Common myeloid progenitor, CD34-positive (primary cell): Measurements from ENCODE around the gene FIBCD1.

Experiments used
- CTCF ChIA-PET: fragments of 350-600 bp; sonication (Branson Sonifier 250); formaldehyde crosslinking; loops from one replicate; lab custom pipeline; 2021; ENCODE audit warnings: antibody characterized with exemption; lab: Charles Lee
- POLR2A ChIA-PET: fragments of 350-600 bp; sonication (Branson Sonifier 250); formaldehyde crosslinking; loops from one replicate; lab custom pipeline; 2021; ENCODE audit warnings: antibody characterized with exemption; lab: Charles Lee
- DNase-seq, 3 donors: peaks; one replicate each; pipeline versions ENCODE4 v3.0.0 to v3.0.0-alpha.2; 2013
- H3K27ac ChIP-seq, 2 experiments: 1 replicate in 1 of 2; 2 replicates in 1 of 2; pipeline ENCODE4 v1.7.0; 2013; ENCODE audit warnings: inconsistent platforms in 2 of 2, low read length in 2 of 2, mild to moderate bottlenecking in 2 of 2, low read depth in 1 of 2, moderate library complexity in 1 of 2; ENCODE audit not compliant: severe bottlenecking in 2 of 2, insufficient read depth in 1 of 2, poor library complexity in 1 of 2
- H3K27me3 ChIP-seq, 5 experiments: replicated peaks in 2 of 5; 1 replicate in 3 of 5; 2 replicates in 2 of 5; pipeline versions ENCODE4 v1.6.1 to v1.7.0; 2013; ENCODE audit warnings: low read length in 4 of 5, mild to moderate bottlenecking in 2 of 5, moderate library complexity in 2 of 5, inconsistent platforms in 1 of 5; ENCODE audit not compliant: insufficient read depth in 5 of 5, control insufficient read depth in 4 of 5
- H3K36me3 ChIP-seq, 4 experiments: 1 replicate in 2 of 4; 2 replicates in 2 of 4; pipeline versions ENCODE4 v1.6.1 to v1.7.0; 2013; ENCODE audit warnings: low read length in 3 of 4, control low read depth in 1 of 4, mild to moderate bottlenecking in 1 of 4; ENCODE audit not compliant: control insufficient read depth in 4 of 4, insufficient read depth in 4 of 4
- H3K4me1 ChIP-seq, 4 experiments: 1 replicate in 3 of 4; 2 replicates in 1 of 4; pipeline versions ENCODE4 v1.6.1 to v1.7.1; 2013; ENCODE audit warnings: low read length in 3 of 4, mild to moderate bottlenecking in 3 of 4, control low read depth in 1 of 4, inconsistent platforms in 1 of 4, moderate library complexity in 1 of 4; ENCODE audit not compliant: control insufficient read depth in 4 of 4, insufficient read depth in 4 of 4; ENCODE audit errors: control extremely low read depth in 1 of 4
- H3K4me3 ChIP-seq, 7 experiments: 1 replicate in 4 of 7; 2 replicates in 3 of 7; pipeline versions ENCODE4 v1.5.1 to v1.7.0; 2013; ENCODE audit warnings: mild to moderate bottlenecking in 7 of 7, low read length in 6 of 7, moderate library complexity in 6 of 7, inconsistent platforms in 2 of 7, low read depth in 2 of 7, control low read depth in 1 of 7; ENCODE audit not compliant: insufficient read depth in 4 of 7, control insufficient read depth in 1 of 7; ENCODE audit errors: extremely low read depth in 1 of 7
- H3K9me3 ChIP-seq, 5 experiments: 1 replicate in 4 of 5; 2 replicates in 1 of 5; pipeline versions ENCODE4 v1.6.1 to v1.7.1; 2013; ENCODE audit warnings: low read length in 4 of 5, mild to moderate bottlenecking in 2 of 5, inconsistent platforms in 1 of 5, low read depth in 1 of 5, moderate library complexity in 1 of 5; ENCODE audit not compliant: control insufficient read depth in 4 of 5, insufficient read depth in 2 of 5; ENCODE audit errors: control extremely low read depth in 1 of 5
- WGBS: methylation state at CpG from one replicate; pipeline ENCODE4 v1.1.5; 2013; ENCODE audit not compliant: insufficient coverage; 5-methylcytosine and 5-hydroxymethylcytosine counted together

FIBCD1 gene

GRCh38 chr9:130970052-130970451, 31.0 kb upstream of the FIBCD1 start:
- CTCF ChIA-PET, result no interaction called here
- Histone ChIP-seq H3K36me3 (no peaks in the 10 kb centered on the region), H3K27me3 (peaks cover 0 to 13% (median 0%) of the 10 kb centered on the region in 5 experiments), H3K27ac (no peak overlapping the region), H3K4me3 (no peak overlapping the region), H3K9me3 (no peaks in the 10 kb centered on the region), H3K4me1 (no peaks in the 10 kb centered on the region)
- no peak for DNase-seq
- POLR2A ChIA-PET, result no interaction called here
- 88% methylated on average over 6 of the region's 12 CpGs for WGBS

- ChIA-PET CTCF (no interaction called here), POLR2A (no interaction called here)
- Histone ChIP-seq H3K4me3 (no peak overlapping the region), H3K27ac (no peak overlapping the region), H3K9me3 (peaks cover 0 to 4% (median 0%) of the 10 kb centered on the region in 5 experiments), H3K36me3 (no peaks in the 10 kb centered on the region), H3K4me1 (no peaks in the 10 kb centered on the region), H3K27me3 (no peaks in the 10 kb centered on the region)
- no peak for DNase-seq
- WGBS, result 93% methylated on average over 6 of the region's 7 CpGs
These were observed 26.6 kb upstream of the FIBCD1 start for GRCh38 chr9:130965680-130966079.

DNA sequence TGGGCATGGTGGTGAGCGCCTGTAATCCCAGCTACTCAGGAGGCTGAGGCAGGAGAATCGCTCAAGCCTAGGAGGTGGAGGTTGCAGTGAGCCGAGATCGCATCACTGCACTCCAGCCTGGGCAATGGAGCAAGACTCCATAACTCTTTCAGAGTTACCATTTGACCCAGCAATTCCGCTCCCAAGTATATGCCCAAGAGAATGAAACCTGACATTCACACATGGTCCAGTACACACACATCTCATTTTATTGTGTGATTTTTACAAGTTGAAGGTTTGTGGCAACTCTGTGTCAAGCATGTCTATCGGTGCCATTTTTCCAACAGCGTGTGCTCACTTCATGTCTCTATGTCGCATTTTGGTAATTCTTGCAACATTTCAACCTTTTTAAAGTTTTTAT, 24.9 kb upstream of the FIBCD1 start:
- POLR2A ChIA-PET, result interaction anchor here (1.2 kb wide), 1 partner anchor 12 kb away, joined by 3 read pairs; no protein-coding TSS in a partner anchor
- CTCF ChIA-PET, result no interaction called here
- Histone ChIP-seq H3K27ac (no peak overlapping the region), H3K9me3 (peaks cover 0 to 4% (median under 1%) of the 10 kb centered on the region in 5 experiments), H3K4me3 (no peak overlapping the region), H3K36me3 (no peaks in the 10 kb centered on the region), H3K27me3 (no peaks in the 10 kb centered on the region), H3K4me1 (no peaks in the 10 kb centered on the region)
- 100% methylated on average over 4 of the region's 8 CpGs for WGBS
- DNase-seq, result no peak

DNA sequence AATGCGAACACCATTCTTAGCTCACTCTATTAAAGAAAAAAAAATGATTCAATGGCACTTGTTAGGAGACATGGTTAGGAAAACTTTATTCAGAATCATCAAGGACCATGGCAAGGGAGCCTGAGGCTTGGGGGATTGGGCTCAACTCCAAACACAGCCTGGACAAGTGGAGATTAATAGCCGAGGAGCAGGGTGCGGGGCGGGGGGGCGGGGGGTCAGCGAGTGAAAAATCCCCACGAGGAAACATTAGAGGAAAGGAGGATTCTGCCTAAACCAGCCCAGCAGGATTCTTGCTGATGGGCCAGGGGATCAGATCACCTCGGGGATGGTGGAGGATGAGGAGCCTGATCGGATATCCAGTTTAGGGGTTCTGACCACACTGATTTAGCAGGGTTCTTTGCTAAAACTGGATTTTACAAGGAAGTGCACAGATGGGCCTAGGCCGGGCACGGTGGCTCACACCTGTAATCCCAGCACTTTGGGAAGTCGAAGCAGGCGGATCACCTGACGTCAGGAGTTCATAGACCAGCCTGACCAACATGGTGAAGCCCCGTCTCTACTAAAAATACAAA, 24.4 kb upstream of the FIBCD1 start:
- no peak for DNase-seq
- POLR2A ChIA-PET, result no interaction called here
- H3K9me3 ChIP-seq, result peaks cover 0 to 4% (median 2%) of the 10 kb centered on the region in 5 experiments
- H3K27me3 ChIP-seq, result no peaks in the 10 kb centered on the region
- CTCF ChIA-PET, result interaction anchor here (2.3 kb wide), 1 partner anchor 11 kb away, joined by 6 read pairs; no protein-coding TSS in a partner anchor
- no peak overlapping the region for H3K27ac ChIP-seq
- no peaks in the 10 kb centered on the region for H3K4me1 ChIP-seq
- 95% methylated on average over 12 of the region's 15 CpGs for WGBS
- no peaks in the 10 kb centered on the region for H3K36me3 ChIP-seq
- H3K4me3 ChIP-seq, result no peak overlapping the region

- POLR2A ChIA-PET, result no interaction called here
- Histone ChIP-seq H3K27me3 (peaks cover 0 to 1% (median 0%) of the 10 kb centered on the region in 5 experiments), H3K4me3 (no peak overlapping the region), H3K4me1 (no peaks in the 10 kb centered on the region), H3K27ac (no peak overlapping the region), H3K9me3 (peaks cover 0 to 4% (median 2%) of the 10 kb centered on the region in 5 experiments), H3K36me3 (no peaks in the 10 kb centered on the region)
- 75% methylated on average over 19 of the region's 22 CpGs for WGBS
- CTCF ChIA-PET, result interaction anchor here (0.5 to 2.3 kb wide), 3 partner anchors 12 to 231 kb away, joined by 3 to 6 read pairs (median 4); no protein-coding TSS in a partner anchor
- DNase-seq, result no peak
These were observed 23.6 kb upstream of the FIBCD1 start for GRCh38 chr9:130962418-130963316.

DNA sequence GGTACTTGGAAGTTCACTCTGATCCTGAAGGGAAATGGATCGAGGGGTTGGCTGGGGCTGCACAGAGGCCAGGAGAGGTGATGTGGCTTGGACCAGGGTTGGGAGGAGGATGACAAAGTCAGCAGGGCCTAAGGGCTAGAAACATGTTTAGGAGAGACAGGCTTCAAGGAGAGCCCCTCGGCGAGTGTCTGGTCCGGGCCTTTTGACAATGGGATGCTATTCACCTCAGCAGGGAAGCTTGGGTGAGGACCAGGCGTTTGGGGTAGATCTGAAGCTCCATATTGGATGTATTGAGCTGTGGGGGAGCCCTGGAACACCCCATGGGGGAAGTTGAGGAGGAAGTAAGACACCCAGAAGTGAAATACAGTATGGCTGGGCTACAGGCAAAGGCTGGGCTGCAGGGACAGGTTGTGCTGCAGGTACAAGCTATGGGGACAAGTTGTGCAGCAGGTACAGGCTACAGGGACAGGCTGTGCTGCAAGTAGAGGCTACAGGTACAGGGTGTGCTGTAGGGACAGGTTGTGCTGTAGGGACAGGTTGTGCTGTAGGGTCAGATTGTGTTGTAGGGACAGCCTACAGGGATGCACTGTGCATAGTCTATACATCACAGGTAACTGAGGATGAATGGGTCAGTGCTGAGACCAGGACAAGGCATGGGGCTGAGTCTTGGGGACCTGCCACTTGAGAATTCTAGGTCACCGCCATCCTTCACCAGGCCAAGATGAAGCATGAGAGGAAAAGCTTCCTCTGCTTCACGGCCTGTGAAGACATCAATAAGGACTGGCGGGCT, 22.7 kb upstream of the FIBCD1 start:
- H3K27me3 ChIP-seq, result peaks cover 0 to 4% (median 0%) of the 10 kb centered on the region in 5 experiments
- H3K36me3 ChIP-seq, result no peaks in the 10 kb centered on the region
- ChIA-PET POLR2A (no interaction called here), CTCF (interaction anchor here (1.6 to 2.3 kb wide), 2 partner anchors 13 to 19 kb away, joined by 4 to 6 read pairs; no protein-coding TSS in a partner anchor)
- WGBS, result over 99% methylated on average over 8 of the region's 8 CpGs
- H3K4me1 ChIP-seq, result no peaks in the 10 kb centered on the region
- H3K9me3 ChIP-seq, result peaks cover 0 to 4% (median 2%) of the 10 kb centered on the region in 5 experiments
- DNase-seq, result no peak
- H3K27ac ChIP-seq, result no peak overlapping the region
- no peak overlapping the region for H3K4me3 ChIP-seq
